Psoas muscle (tissue), 8 donors: Measurements from ENCODE around the gene GNG12. TPM values are rescaled to one million over a fixed set of nuclear protein-coding genes. Genes with fewer than 3 reads are reported as not detected.

ENCODE experiments used
- ATAC-seq, 4 donors: fragments of 200-7000 bp; cut with Tn5 transposase; one replicate each; pipeline ENCODE4 v1.9.1; 2020; ENCODE audit warnings: moderate library complexity in 3 of 4, mild to moderate bottlenecking in 2 of 4
- DNase-seq, 2 donors: peaks; one replicate each; pipeline ENCODE4 v3.0.0-alpha.2; 2020
- H3K27ac ChIP-seq: fragments of 200-600 bp; one replicate; pipeline ENCODE4 v1.8.0; 2022
- H3K27me3 ChIP-seq, 3 donors: fragments of 200-600 bp in 1 of 3; one replicate each; pipeline versions ENCODE4 v1.6.1 to v1.8.0; 2013 to 2022; ENCODE audit warnings: low read length in 2 of 3, mild to moderate bottlenecking in 2 of 3, moderate library complexity in 1 of 3; ENCODE audit not compliant: insufficient read depth in 3 of 3
- H3K36me3 ChIP-seq, 2 donors: fragments of 200-600 bp in 1 of 2; one replicate each; pipeline versions ENCODE4 v1.6.1 to v1.8.0; 2013 to 2022; ENCODE audit warnings: low read depth in 1 of 2, mild to moderate bottlenecking in 1 of 2, moderate library complexity in 1 of 2; ENCODE audit not compliant: insufficient read depth in 1 of 2
- H3K4me1 ChIP-seq: fragments of 200-600 bp; one replicate; pipeline ENCODE4 v1.8.0; 2022
- H3K4me3 ChIP-seq: fragments of 200-600 bp; one replicate; pipeline ENCODE4 v1.8.0; 2022; ENCODE audit warnings: mild to moderate bottlenecking
- H3K9me3 ChIP-seq: fragments of 200-600 bp; one replicate; pipeline ENCODE4 v1.8.0; 2022
- CTCF ChIP-seq: fragments of 200-600 bp; IDR thresholded peaks from one replicate; pipeline ENCODE4 v1.8.0; 2022; ENCODE audit warnings: antibody characterized with exemption
- WGBS, 3 donors: extraction: QIAGEN DNeasy Blood & Tissue Kit; methylation state at CpG; one replicate each; pipeline versions ENCODE4 v1.1.6 to v1.1.7; 2013; 5-methylcytosine and 5-hydroxymethylcytosine counted together
- intact Hi-C, 2 donors: fragments of 100-400 bp; cut with DNase I; formaldehyde crosslinking; loops; one replicate each; pipeline versions ENCODE4 v1.11.0 to v1.14.2; 2022
- polyA plus RNA-seq, 3 donors: library from polyadenylated mRNA; stranded (reverse); fragments of 200-250 nt; gene quantifications; one replicate each; pipeline ENCODE4 v1.2.3, GENCODE V29; 2013
- total RNA-seq, 4 donors: library from RNA; stranded (reverse); fragmentation: NEBNext Ultra II Directional in 2 of 4; extraction: Animal tissue kit (Norgen Biotek cat#: 25700) in 2 of 4; gene quantifications; one replicate each; pipeline versions ENCODE4 v1.2.1 to v1.2.4, GENCODE V29; 2021 to 2023
- donor health status: healthy with polysubstance abuse.
- donor health status: DM: no; HTN: no; CAD: no; lungs with moderate emphysema.
- donor health status: Bipolar disorder and iron deficiency.
- donor health status: healthy.
- donor health status: DM: yes; HTN: yes; CAD: no.
- donor health status: DM: no; HTN: no; CAD: no.
- donor health status: DM: no; HTN: no; CAD: no.
- donor health status: DM: yes; HTN: yes; CAD: no.

The GNG12 gene
- total and polyA plus RNA-seq, 7 donors, result 8.9 to 25.1 (median 18.6) TPM

DNA sequence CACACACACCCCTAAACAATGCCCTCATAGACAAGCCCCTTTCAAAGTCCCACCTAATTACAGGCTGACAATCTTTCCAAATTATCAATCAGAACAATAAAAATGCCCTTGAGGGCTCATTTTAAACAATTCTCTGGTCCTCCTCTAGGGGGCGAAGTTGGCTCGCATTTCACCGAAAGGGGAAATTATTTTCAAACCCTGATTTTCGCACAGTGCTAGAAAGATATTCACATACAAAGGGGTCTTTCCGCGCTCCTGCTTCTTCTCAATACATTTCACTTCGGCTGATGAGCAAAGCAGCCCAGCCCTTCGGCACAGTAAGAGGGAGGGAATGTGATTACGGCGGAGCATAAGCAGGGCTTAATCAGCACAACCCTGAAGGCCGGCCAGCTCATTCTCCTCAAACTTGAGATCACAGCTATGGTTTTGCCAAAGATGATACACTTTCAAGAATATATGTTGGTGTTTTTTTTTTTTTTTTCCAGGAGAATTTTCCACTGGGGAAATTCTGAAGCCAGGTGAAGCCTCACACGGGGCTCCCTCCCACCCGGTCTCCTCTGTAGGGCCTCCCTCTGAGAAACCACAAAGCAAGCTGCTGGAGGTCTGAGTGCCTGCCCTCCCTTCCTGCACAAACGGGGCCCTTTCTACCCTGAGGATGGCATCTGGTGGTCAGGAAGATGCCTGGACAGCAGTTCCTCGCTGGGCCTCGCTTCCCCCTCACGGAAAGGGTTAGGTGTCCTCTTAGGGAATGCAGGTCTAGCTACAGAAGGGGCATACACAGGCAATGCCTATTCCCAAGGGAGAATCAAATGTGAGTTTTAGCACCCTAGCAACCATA lies 66.9 kb downstream of the GNG12 start:
- peak in 1 of 2 donors; percentile 41 for DNase-seq
- Histone ChIP-seq H3K4me1 (no peaks in the 10 kb centered on the region), H3K27ac (no peak overlapping the region), H3K4me3 (peak overlapping the region; percentile 22), H3K9me3 (no peaks in the 10 kb centered on the region), H3K27me3 (no peaks in the 10 kb centered on the region), H3K36me3 (peaks cover 0 to 4% of the 10 kb centered on the region in 2 donors)
- peak; percentile 46 to 81 (median 62) for ATAC-seq
- intact Hi-C loops, result loop anchor here (5.0 to 10.0 kb wide), 4 partner anchors 66 to 578 kb away; partner anchors contain the start of gene GNG12 (in 1 of the 2)
- TF ChIP-seq CTCF, result peak; percentile 74
- 32 to 41% (median 35%) methylated on average over 17 of the region's 17 CpGs for WGBS, 3 donors

DNA sequence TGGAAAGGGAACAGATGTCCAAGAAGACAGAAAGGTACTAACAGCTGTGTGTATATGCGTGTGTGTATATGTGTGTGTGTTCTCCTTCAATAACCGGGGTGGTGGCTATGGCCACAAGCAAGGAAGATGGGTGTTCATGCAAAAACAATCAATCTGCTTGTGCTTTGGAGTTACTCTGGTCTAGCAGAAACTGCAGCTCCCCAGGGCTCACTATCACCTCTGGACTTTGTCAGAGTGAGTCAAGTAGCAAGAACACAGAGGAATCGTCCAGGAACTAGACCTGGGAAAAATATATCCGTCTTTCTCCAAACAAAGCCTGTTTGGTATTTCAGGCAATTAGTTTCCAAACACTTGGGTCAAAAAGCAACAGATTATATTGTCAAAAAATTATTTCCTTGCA lies 68.6 kb downstream of the GNG12 start:
- 83 to 88% (median 84%) methylated on average over 4 of the region's 4 CpGs for WGBS, 3 donors
- no peak for ATAC-seq

GRCh38 chr1:67761730-67762129 lies 71.5 kb downstream of the GNG12 start:
- Histone ChIP-seq H3K9me3 (no peaks in the 10 kb centered on the region), H3K27ac (no peak overlapping the region), H3K4me1 (peaks cover 12% of the 10 kb centered on the region), H3K27me3 (no peaks in the 10 kb centered on the region), H3K4me3 (no peak overlapping the region), H3K36me3 (no peaks in the 10 kb centered on the region)
- WGBS, 3 donors, result 73 to 81% (median 79%) methylated on average over 4 of the region's 4 CpGs
- no peak for TF ChIP-seq CTCF
- ATAC-seq (no peak), DNase-seq (no peak)
- intact Hi-C loops, result loop anchor here (2.0 to 10.0 kb wide), 5 partner anchors 71 to 583 kb away; partner anchors contain the start of gene GNG12 (in 1 of the 2)

More for the DNA sequence above, 68.6 kb downstream of the GNG12 start:
- no peak overlapping the region for H3K27ac ChIP-seq
- peaks cover 6% of the 10 kb centered on the region for H3K4me1 ChIP-seq
- TF ChIP-seq CTCF, result no peak
- no peaks in the 10 kb centered on the region for H3K27me3 ChIP-seq
- no peaks in the 10 kb centered on the region for H3K9me3 ChIP-seq
- no peak overlapping the region for H3K4me3 ChIP-seq
- H3K36me3 ChIP-seq, result no peaks in the 10 kb centered on the region
- DNase-seq, result no peak
- intact Hi-C loops, result loop anchor here (5.0 to 10.0 kb wide), 4 partner anchors 68 to 580 kb away; partner anchors contain the start of gene GNG12 (in 2 of the 2)

DNA sequence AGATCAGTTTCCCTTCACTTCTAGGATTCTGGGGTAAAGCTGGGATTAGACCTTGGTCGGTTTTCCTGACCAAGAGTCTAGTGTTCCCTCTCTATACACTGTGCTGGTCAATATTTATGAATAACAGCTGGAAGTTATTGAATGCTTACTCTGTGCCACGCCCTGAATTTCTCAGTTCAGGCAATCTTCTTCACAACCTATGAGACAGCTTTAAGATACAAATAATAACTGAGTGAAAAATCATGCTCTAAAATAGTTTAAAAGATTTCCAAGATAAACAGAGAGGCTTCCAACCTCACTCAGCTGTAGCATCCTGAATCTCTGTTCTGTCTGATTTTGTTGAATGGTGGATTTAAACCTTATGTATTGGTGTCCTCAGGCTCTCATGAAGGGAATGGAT lies 72.2 kb downstream of the GNG12 start:
- Histone ChIP-seq H3K9me3 (no peaks in the 10 kb centered on the region), H3K4me3 (no peak overlapping the region), H3K27me3 (no peaks in the 10 kb centered on the region), H3K4me1 (peaks cover 15% of the 10 kb centered on the region), H3K36me3 (no peaks in the 10 kb centered on the region), H3K27ac (no peak overlapping the region)
- DNase-seq, result no peak
- no peak for TF ChIP-seq CTCF
- no peak for ATAC-seq
- 65 to 71% (median 65%) methylated on average over 2 of the region's 2 CpGs for WGBS, 3 donors
- intact Hi-C loops, result loop anchor here (2.0 to 10.0 kb wide), 4 partner anchors 71 to 584 kb away; partner anchors contain the start of gene GNG12 (in 1 of the 2)
